T-helper 9 cell (primary cell): ENCODE results near the gene PTPRM.

Experiments used
- DNase-seq: peaks from one replicate; pipeline ENCODE4 v3.0.0-alpha.2; 2020

PTPRM gene

GRCh38 chr18:8299054-8299980, 732.2 kb downstream of the PTPRM start:
- no peak for DNase-seq

DNA sequence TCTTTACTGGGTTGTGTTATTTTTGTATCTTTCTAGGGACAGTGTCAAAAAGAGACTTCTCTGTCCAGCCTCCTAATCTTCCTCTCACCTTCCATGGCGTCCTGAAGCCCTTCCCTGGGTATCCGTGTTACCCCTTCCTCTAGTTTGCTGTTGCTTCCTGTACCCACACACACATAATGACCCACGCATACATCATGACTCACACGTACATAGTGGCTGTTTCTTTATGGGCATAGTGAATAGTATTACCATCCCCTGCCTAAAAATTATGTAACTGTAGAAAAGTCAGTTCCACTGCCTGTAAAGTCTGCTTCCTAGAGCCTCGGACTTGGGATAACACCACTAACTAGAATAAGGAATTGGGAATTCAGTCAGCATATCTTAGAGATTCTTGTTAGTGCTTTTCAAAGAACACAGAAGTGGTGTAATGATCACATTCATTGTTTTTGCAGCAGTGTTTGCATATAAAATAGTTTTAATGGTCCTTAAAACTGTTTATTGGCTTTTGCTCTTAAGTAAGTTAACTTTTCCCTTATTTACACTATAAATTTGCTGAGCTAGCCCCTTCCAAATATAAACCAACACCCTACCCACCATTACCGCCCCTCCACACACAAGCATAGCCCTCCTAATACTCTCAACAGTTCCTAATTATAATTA, 733.8 kb downstream of the PTPRM start:
- DNase-seq, result no peak

DNA sequence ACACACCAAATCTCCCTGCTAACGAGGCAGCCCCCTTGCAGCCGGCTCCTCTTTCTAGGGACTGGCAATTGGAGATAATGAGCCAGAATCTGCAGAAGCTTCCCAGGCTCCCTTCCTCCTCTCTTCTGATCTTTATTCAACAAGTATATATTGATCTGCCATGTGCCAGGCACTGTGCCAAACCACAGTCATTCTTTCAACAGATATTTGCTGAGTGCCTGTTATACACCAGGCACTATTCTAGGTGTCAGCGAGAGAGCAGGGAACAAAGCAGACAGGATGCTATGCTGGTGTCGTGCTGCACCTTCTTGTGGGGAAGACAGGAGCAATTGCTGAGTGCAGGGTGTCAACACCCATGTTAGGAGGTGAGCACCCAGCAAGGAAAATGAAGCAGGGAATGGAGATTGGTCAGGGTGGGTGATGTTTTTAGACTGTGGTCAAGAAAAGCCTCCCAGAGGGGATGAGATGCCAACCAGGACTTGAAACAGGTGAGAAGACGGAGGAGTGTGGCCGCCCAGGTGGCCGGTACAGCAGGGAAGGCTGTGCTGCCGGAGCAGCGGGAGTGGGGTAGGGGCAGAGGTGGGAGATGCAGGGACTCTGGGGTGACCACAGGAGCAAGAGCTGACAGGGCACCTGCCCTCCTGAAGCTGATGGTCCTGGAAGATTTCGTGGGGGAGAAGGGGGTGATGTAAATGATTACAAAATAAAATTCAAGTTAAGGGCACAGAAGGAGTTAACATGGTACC, 734.5 kb downstream of the PTPRM start:
- no peak for DNase-seq

DNA sequence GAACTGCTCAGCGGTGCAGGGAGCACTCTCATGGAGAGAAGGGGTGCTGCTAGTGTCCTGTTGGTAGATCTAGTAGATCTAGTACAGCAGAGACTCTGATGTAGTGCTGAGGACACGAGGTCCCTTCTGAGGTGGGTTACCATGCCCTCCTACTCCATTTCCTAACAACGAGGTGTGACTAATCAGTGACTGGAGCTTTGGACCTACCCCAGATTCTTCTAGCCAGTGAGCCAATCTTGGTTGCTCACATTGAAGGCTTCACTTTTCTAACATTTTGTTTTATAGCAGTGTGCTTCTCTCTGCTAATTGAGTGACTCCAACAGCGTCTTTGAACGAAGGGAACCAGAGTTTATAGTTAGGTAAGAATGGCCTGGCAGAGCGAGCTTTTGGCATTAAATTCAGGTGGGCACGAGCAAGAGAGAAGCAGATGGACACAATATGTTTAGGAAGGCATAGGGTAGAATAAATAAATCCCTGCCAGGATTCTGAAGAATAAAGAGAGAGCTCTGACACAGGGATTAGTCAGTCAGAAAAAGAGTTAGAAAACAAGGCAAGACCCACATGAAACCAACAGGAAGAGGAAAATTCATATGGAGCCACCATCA, 736.1 kb downstream of the PTPRM start:
- DNase-seq, result no peak

- no peak for DNase-seq
Observed at GRCh38 chr18:8307960-8308359, 740.8 kb downstream of the PTPRM start.

DNA sequence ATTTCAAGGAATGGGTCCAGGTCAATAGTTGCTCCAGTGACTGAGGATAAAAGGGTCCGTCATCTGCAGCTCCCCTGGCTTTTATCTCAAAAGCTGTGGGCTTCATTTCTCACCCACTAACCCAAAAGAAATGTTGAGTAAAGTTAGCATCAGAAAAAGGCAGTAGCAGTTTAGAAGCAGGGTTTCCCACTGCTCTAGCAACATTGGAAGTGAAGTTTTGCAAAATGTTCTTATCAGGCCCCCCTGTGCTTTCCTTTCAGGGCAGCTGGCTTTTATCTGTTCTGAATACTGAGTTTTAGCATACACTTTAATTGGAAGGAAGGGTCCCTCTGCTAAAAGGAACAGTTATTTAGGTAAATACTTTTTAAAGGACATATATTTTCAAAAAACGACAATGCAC, 745.9 kb downstream of the PTPRM start:
- DNase-seq, result no peak

DNA sequence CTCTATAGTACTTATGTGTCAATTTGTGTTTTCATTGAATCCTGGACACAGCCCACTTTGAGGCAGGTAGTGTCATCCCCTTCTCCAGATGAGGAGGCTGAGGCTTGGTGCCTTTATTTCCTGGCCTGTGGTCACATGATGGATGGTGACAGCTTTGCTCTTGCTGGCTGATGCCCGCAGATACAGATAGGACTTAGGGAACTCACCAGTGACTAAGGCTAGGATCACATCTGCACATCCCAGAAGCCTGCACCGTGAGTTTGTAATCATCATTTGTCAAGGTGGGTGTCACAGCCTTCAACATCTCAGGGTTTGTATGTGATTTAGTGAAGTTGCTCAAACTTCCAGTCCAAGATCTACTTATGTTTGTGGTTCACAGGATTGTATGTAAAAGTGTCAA, 747.0 kb downstream of the PTPRM start:
- no peak for DNase-seq

- no peak for DNase-seq
Observed at GRCh38 chr18:8319798-8320489, 752.8 kb downstream of the PTPRM start.

DNA sequence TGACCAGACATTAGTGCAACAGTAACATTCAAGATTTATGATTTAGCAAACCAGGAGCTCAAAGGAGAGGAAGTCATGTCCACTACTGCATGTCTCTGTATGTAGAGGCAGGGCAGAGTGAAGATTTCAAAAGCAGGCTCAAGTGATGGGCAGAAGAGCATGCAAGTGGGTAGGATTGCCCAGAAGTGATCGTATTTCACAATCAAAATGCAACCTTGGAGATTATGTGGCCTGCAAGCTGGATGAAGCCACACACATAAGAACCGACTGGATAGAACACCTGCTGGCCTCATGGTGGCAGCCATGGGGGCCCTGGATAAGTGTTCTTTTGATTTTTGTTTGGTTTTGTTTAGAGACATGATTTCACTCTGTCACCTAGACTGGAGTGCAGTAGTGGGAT, 755.4 kb downstream of the PTPRM start:
- no peak for DNase-seq

DNA sequence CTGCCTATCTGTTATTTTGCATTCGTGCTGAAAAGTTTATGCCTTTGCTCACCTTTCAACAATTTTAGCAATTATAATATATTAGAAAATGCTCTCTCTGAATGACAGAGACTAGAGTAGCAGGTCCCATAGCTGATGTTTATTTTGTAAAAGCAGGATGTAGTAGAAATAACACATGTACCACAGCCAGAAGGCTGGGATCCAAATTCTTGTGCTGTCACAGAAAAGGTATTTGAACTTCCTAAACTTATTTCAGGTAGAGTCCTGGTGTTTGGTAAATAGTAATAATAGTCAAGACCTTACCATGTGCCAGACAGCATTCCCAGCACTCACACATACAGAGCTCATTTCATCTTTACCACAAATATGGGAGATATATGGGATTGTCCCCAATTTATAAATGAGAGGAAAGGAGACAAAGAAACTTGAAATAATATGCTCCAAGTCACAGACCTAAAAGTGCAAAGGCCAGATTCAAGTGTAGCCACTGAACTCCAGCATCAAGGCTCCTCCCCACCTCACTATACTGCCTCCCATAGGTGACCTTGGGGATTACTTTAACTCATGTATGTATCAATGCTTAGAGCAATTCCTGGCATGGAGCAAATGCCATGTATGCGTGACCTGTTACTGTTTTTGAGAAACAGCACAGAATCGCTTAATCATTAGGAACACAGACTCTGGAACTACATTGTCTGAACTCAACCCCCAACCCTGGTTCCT, 757.4 kb downstream of the PTPRM start:
- DNase-seq, result no peak

GRCh38 chr18:8326763-8327394, 759.8 kb downstream of the PTPRM start:
- no peak for DNase-seq

GRCh38 chr18:8328126-8328525, 761.0 kb downstream of the PTPRM start:
- no peak for DNase-seq

- DNase-seq, result no peak
Observed at GRCh38 chr18:8329186-8329771, 762.2 kb downstream of the PTPRM start.

GRCh38 chr18:8330575-8330974, 763.5 kb downstream of the PTPRM start:
- no peak for DNase-seq

DNA sequence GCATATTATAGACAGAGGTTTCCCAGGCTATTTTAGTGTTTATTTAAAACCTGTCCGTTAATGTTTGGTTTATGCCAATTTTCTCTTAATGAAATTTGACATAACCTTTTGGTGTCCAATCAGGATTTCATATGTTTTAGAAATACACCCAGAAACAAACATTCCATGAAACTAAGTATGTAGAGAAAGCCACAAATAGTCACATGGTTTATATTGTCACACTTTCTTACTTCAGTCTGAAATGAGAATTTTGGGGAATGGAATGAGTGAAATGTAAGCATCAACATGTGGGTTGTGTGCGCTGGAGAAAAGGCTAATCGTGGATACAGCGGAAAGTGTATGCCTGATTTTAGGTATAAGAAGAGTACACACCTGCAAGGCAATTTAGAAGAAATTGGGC, 765.2 kb downstream of the PTPRM start:
- no peak for DNase-seq

- DNase-seq, result no peak
Observed at GRCh38 chr18:8333961-8334360, 766.8 kb downstream of the PTPRM start.

GRCh38 chr18:8337211-8337610, 770.1 kb downstream of the PTPRM start:
- no peak for DNase-seq

DNA sequence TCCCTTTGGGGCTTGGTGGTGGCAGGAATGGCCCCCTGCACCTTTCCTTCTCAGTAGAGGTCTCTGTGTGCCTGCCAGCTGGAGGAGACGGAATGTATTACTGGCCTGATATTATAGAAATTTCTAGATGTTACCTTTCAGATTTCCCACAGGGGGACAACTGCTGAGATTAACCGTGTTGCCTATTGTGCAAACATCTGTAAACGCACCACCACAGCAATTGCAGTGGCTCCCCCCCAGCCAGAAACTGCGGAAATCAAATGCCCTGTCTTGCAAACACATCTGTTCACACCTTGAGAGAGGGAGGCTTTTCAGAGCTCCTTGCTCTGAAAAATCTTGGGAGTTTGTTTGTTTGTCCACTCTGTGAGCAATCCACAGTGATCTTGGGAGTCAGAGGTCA, 772.1 kb downstream of the PTPRM start:
- DNase-seq, result no peak

DNA sequence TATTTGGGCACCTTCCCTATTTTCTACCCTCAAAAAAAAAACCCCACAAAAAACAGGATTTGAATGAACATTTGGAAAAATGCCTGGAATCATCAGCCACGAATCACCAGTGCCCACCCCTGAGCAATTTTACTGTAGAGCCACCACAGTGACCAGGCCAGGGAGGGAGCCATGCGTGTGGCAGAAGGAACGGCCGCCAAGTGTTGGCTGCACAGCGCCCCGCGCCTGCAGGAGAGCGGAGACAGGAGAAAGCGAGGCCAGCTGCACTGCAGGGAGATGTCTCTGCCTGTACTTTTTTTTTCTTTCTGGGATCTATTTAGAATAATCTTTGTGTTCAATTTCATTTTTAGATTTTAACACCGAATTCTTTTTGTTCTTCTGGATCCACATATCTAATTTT, 772.8 kb downstream of the PTPRM start:
- no peak for DNase-seq

- no peak for DNase-seq
Observed at GRCh38 chr18:8341481-8342230, 774.5 kb downstream of the PTPRM start.
